GM10266 (cell line): Measurements from ENCODE around the gene SHC4.
A peak's percentile ranks its signal among the peaks of the same experiment; 100 is the strongest.
"Not testable (repeated sequence)": the region's sequence is repeated elsewhere in the genome, so short reads cannot be mapped to it uniquely, and the experiment has no call there.

Experiments used
- DNase-seq: peaks from one replicate; pipeline ENCODE4 v3.0.0; 2012; ENCODE audit errors: extremely low spot score
- CTCF ChIP-seq: IDR thresholded peaks from 2 replicates; pipeline ENCODE4 v1.5.1; 2012; ENCODE audit warnings: mild to moderate bottlenecking, low read depth; ENCODE audit not compliant: control insufficient read depth, insufficient read depth; ENCODE audit errors: missing control alignments

SHC4 gene

GRCh38 chr15:48978638-48979037 lies 14.9 kb upstream of the SHC4 start:
- no peak for DNase-seq
- no peak for TF ChIP-seq CTCF

- no peak for DNase-seq
- no peak for TF ChIP-seq CTCF
Measured at GRCh38 chr15:48976444-48977088, 12.8 kb upstream of the SHC4 start.

- TF ChIP-seq CTCF = peak; percentile 96
- DNase-seq = peak; percentile 83
Measured at GRCh38 chr15:48975472-48976419, 12.0 kb upstream of the SHC4 start.

- DNase-seq = no peak
Measured at GRCh38 chr15:48974882-48975281, 11.2 kb upstream of the SHC4 start.

GRCh38 chr15:48972750-48973503 lies 9.2 kb upstream of the SHC4 start:
- TF ChIP-seq CTCF = no peak
- no peak for DNase-seq

More at GRCh38 chr15:48974882-48975281, 11.2 kb upstream of the SHC4 start:
- TF ChIP-seq CTCF = no peak

- not testable (repeated sequence) for DNase-seq
Measured at GRCh38 chr15:48970926-48971325, 7.2 kb upstream of the SHC4 start.

- no peak for TF ChIP-seq CTCF
- DNase-seq = no peak
Measured at GRCh38 chr15:48968066-48968465, 4.3 kb upstream of the SHC4 start.
